Kidney (tissue), 14 donors: ENCODE measurements around the gene AFF3. TPM values are rescaled to one million over a fixed set of nuclear protein-coding genes. Genes with fewer than 3 reads are reported as not detected.

Experiments used
- DNase-seq, 5 donors: peaks; one replicate each; pipeline ENCODE4 v3.0.0-alpha.2; 2013 to 2020
- FAIRE-seq: peaks from 2 replicates; lab custom pipeline; 2012; peaks lifted over from hg19 to GRCh38; lab: Jason Lieb, UNC
- H3K27ac ChIP-seq, 2 donors: one replicate each; pipeline ENCODE4 v1.7.0; 2013; ENCODE audit warnings: low read depth in 2 of 2, low read length in 2 of 2, inconsistent platforms in 1 of 2
- H3K27me3 ChIP-seq: one replicate; pipeline ENCODE4 v1.7.1; 2013; ENCODE audit warnings: low read length, inconsistent platforms; ENCODE audit not compliant: control insufficient read depth, insufficient read depth
- H3K36me3 ChIP-seq, 3 donors: one replicate each; pipeline versions ENCODE4 v1.7.0 to v1.7.1; 2013; ENCODE audit warnings: low read length in 3 of 3, control low read depth in 1 of 3, inconsistent platforms in 1 of 3; ENCODE audit not compliant: insufficient read depth in 3 of 3, control insufficient read depth in 2 of 3
- H3K4me1 ChIP-seq, 3 donors: one replicate each; pipeline versions ENCODE4 v1.7.0 to v1.7.1; 2013; ENCODE audit warnings: low read length in 3 of 3, inconsistent platforms in 1 of 3, low read depth in 1 of 3; ENCODE audit not compliant: control insufficient read depth in 2 of 3, insufficient read depth in 2 of 3
- H3K4me3 ChIP-seq, 3 donors: one replicate each; pipeline versions ENCODE4 v1.7.0 to v1.8.1; 2013; ENCODE audit warnings: low read length in 3 of 3, control low read depth in 1 of 3, inconsistent platforms in 1 of 3
- H3K9ac ChIP-seq, 3 donors: one replicate each; pipeline versions ENCODE4 v1.7.0 to v1.7.1; 2013; ENCODE audit warnings: low read length in 3 of 3, control low read depth in 1 of 3, inconsistent platforms in 1 of 3
- H3K9me3 ChIP-seq, 3 donors: one replicate each; pipeline versions ENCODE4 v1.7.0 to v1.7.1; 2013; ENCODE audit warnings: low read length in 3 of 3, control low read depth in 1 of 3, inconsistent platforms in 1 of 3; ENCODE audit not compliant: control insufficient read depth in 2 of 3, insufficient read depth in 1 of 3
- intact Hi-C: fragments of 100-400 bp; cut with DNase I; formaldehyde crosslinking; loops from one replicate; pipeline ENCODE4 v1.11.1; 2022
- polyA plus RNA-seq: library from polyadenylated mRNA; stranded (reverse); fragments of 350-450 nt; fragmentation: Illumina TruSeq; extraction: RNeasy Lipid Tissue Mini Kit (QIAGEN cat#74804); gene quantifications from one replicate; pipeline ENCODE4 v1.2.3, GENCODE V29; 2014; ENCODE audit warnings: low read depth, low replicate concordance; ENCODE audit not compliant: insufficient read depth
- total RNA-seq: library from RNA; stranded (reverse); fragmentation: NEBNext Ultra II Directional; extraction: Animal tissue kit (Norgen Biotek cat#: 25700); gene quantifications from one replicate; pipeline ENCODE4 v1.2.1, GENCODE V29; 2021
- TF ChIP-seq, protein P1 (sequence below): IDR thresholded peaks from 3 replicates; pipeline ENCODE4 v1.5.1; 2012; ENCODE audit warnings: mild to moderate bottlenecking, moderate library complexity, borderline replicate concordance; ENCODE audit not compliant: insufficient read depth; ENCODE audit errors: extremely low read depth
- donor health status: control.
- donor health status: control.
- donor health status: control.
- donor health status: control.
- donor health status: control.
- donor health status: DM: yes; HTN: yes; CAD: no.
- donor health status: Normal renal cell carcinoma (clear cell type).

Gene AFF3
- total and polyA plus RNA-seq, 2 donors from 2014 or later = 0.65 to 11.0 TPM

DNA sequence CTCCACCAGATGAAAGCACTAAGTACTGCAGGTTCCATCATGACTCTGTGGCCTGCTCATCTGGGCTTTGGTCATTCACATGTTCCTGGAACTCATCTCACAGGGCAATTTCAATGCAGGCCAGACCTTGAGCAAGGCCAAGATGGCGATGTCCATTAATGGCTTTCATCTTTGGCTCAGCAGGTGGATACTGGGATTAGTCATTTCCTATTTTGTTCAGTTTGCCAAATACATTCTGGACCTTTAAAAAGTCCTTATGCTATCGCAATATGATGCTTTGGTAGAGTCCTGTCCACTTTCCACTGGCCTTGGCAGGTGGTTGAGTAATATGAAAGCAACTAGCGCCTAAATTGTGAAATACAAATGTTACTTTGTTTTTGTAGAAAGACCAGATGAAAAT lies 482.5 kb downstream of the AFF3 start:
- TF ChIP-seq, protein P1, sequence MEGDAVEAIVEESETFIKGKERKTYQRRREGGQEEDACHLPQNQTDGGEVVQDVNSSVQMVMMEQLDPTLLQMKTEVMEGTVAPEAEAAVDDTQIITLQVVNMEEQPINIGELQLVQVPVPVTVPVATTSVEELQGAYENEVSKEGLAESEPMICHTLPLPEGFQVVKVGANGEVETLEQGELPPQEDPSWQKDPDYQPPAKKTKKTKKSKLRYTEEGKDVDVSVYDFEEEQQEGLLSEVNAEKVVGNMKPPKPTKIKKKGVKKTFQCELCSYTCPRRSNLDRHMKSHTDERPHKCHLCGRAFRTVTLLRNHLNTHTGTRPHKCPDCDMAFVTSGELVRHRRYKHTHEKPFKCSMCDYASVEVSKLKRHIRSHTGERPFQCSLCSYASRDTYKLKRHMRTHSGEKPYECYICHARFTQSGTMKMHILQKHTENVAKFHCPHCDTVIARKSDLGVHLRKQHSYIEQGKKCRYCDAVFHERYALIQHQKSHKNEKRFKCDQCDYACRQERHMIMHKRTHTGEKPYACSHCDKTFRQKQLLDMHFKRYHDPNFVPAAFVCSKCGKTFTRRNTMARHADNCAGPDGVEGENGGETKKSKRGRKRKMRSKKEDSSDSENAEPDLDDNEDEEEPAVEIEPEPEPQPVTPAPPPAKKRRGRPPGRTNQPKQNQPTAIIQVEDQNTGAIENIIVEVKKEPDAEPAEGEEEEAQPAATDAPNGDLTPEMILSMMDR = no peak
- H3K27ac ChIP-seq = no peak overlapping the region
- H3K9me3 ChIP-seq = no peaks in the 10 kb centered on the region
- FAIRE-seq = no peak
- no peaks in the 10 kb centered on the region for H3K36me3 ChIP-seq
- no peak for DNase-seq
- no peaks in the 10 kb centered on the region for H3K27me3 ChIP-seq
- H3K4me1 ChIP-seq = peaks cover 0 to 4% (median 2%) of the 10 kb centered on the region in 3 donors
- H3K4me3 ChIP-seq = no peak overlapping the region
- H3K9ac ChIP-seq = no peak overlapping the region
- intact Hi-C loops = no loop called here

DNA sequence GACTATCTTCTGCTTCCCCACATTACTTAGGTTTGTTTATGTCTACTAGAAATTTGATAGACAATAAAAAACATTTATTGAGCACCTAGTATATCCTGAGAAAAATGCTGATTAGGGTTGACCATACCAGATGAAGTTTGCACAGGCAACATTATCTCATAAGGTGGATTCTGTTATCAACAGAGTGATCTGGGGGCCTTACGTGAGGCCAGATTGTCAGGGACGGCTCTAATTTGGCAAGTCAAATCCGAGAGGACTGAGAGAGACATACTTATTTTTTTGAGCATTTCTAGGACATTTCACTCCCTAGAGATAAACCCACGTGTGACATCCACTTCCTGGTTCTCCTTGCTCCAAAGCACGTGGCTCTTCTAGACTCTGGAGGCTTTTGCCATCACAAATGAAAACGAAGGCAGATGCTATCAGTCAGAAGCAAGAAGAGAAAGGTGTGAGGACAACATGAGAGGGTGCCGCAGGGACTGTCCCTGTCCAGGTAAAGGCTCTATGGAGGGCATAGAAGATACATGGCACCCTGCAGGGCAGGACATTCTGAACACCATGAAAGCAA lies 484.6 kb downstream of the AFF3 start:
- Histone ChIP-seq H3K9ac (no peak overlapping the region), H3K4me1 (peaks cover 0 to 2% (median under 1%) of the 10 kb centered on the region in 3 donors), H3K9me3 (no peaks in the 10 kb centered on the region), H3K36me3 (no peaks in the 10 kb centered on the region), H3K27me3 (no peaks in the 10 kb centered on the region), H3K4me3 (no peak overlapping the region), H3K27ac (no peak overlapping the region)
- DNase-seq (no peak), FAIRE-seq (no peak)
- intact Hi-C loops = no loop called here
- TF ChIP-seq, protein P1 = no peak

DNA sequence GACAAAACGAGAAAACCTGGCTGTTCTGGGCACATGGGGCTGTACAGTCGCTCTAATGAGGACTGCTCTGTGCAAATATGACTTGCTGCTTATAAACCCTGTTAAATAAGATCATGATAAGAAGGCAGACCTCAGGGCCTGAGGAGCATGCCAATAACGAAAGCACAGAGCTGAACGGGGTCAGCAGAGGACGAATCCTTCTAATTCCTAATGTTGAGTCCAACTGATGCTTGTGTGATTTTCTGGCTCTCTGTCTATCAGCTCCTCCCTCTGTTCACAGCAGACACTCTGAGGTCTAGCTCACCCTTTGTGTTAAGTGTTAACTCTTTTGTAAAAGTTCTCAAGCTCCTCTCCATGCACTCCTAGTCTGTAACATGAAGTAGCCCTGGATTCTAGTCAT lies 485.4 kb downstream of the AFF3 start:
- TF ChIP-seq, protein P1 = no peak
- no peaks in the 10 kb centered on the region for H3K4me1 ChIP-seq
- no peak overlapping the region for H3K9ac ChIP-seq
- no peaks in the 10 kb centered on the region for H3K36me3 ChIP-seq
- H3K27me3 ChIP-seq = no peaks in the 10 kb centered on the region
- H3K27ac ChIP-seq = no peak overlapping the region
- H3K9me3 ChIP-seq = no peaks in the 10 kb centered on the region
- no peak overlapping the region for H3K4me3 ChIP-seq
- DNase-seq (no peak), FAIRE-seq (no peak)
- intact Hi-C loops = no loop called here

DNA sequence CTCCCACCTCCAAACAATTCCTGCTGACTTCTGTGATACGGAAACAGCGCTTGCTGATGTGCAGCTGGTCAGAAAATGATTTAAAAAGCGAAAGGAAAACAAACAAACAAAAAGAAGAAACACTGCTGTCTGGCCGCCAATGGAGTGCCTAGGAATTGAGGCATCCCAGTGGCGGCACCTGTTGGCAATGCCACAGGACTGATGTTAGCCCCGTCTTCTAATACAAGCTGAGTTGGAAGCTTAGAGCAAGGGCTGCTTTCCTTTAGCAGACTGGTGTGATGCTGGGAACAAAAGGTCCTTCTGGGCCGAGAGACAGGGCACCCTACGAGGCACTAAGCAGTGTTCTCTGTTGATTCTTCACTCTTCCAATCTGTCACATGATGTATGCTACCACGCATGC lies 489.0 kb downstream of the AFF3 start:
- intact Hi-C loops = no loop called here
- Histone ChIP-seq H3K9me3 (no peaks in the 10 kb centered on the region), H3K27ac (no peak overlapping the region), H3K9ac (no peak overlapping the region), H3K36me3 (no peaks in the 10 kb centered on the region), H3K27me3 (no peaks in the 10 kb centered on the region), H3K4me1 (no peaks in the 10 kb centered on the region), H3K4me3 (no peak overlapping the region)
- no peak for DNase-seq
- no peak for FAIRE-seq
- TF ChIP-seq, protein P1 = no peak
